Measurements from ENCODE around the gene AXIN1.
"Not testable (repeated sequence)": the region's sequence is repeated elsewhere in the genome, so short reads cannot be mapped to it uniquely, and the experiment has no call there.

The AXIN1 gene

DNA sequence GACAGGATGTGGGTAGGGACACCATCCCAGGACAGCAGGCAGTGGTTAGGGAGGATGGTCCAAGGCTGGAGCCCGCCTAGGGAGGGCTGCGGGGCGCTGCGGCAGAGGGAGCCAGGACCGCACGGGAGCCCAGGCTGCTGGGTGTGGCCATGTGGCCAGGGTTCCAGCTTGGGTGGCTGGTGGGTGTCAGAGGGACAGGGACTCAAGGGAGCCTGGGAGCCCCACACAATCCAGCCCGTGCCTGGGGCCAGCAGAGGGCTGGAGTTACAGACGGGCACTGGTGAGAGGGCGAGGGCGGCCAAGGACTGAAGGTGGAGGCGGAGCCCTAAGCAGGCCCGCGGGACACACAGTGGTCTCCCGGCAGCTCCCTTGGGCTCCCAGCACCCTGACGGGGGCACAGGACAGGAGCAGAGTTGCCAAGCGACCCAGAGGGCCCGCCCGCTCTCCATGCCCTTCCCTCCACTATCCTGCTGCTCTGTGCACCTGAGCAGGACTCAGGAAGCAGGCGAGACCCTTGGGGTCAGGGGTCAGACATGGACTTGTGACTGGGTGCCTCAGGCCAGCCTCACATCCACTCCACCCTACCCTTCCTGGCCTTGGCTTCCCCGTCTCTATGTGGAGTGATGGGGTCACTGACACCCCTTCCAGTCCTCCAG, 10.7 kb upstream of the AXIN1 start:
- H3K36me3 ChIP-seq (ENCODE audit: control insufficient read depth, insufficient read depth, low read length) = peaks cover 11% of the 10 kb centered on the region

GRCh38 chr16:362702-362999, 10.1 kb upstream of the AXIN1 start:
- not testable (repeated sequence) for H3K27ac ChIP-seq (ENCODE audit: low read depth, low read length); H3K9ac ChIP-seq (ENCODE audit: low read length); H3K36me3 ChIP-seq (ENCODE audit: control insufficient read depth, insufficient read depth, low read length); H3K4me1 ChIP-seq (ENCODE audit: control insufficient read depth, insufficient read depth, low read length); H3K27me3 ChIP-seq (ENCODE audit: control insufficient read depth, insufficient read depth, low read length); H3K4me3 ChIP-seq (ENCODE audit: low read length)

More for the DNA sequence above, 10.7 kb upstream of the AXIN1 start:
- Histone ChIP-seq H3K4me1 (ENCODE audit: control insufficient read depth, insufficient read depth, low read length) (no peaks in the 10 kb centered on the region), H3K9ac (ENCODE audit: low read length) (no peak overlapping the region), H3K27me3 (ENCODE audit: control insufficient read depth, insufficient read depth, low read length) (peaks cover 4% of the 10 kb centered on the region), H3K4me3 (ENCODE audit: low read length) (no peak overlapping the region), H3K27ac (ENCODE audit: low read depth, low read length) (no peak overlapping the region)

DNA sequence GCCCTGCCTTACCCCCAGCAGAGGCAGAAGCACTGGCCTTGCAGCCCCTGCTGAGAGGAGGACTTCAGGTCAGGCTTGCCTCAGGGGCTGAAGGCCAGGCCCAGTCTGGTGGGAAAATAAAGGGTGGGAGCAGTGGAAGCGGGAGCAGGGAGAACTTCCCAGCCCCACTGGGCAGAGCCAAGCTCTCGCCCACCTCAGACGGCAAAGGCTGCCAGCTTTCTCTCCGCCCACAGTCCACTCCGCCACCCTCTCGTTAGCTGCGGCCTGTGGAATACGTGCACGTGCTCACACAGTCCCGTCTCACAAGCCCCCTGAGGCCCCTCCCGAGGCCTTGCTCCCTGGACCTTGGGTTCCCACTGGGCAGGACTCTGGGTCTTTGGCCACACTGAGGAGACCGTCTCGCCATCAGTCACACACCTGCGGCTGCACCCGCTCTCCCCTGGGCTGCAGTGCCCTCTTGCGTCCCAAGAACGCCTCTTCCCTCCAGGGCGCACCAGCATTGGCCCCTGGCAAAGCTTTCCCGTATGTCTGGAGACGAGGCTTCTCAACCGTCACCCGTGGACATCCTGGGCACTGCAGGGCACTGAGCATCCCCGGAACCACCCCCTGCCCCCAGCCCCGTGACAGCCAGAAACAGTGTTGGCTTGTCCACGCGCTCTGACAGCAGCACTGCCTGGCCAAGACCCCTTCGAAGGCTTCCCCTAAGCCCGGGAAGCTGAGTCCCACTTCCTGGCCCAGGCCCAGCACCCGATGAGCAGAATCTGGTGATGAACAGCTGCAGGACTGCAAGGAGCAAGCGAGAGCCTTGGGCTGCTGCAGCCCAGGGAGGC, 9.6 kb upstream of the AXIN1 start:
- H3K9ac ChIP-seq (ENCODE audit: low read length) = no peak overlapping the region
- H3K27ac ChIP-seq (ENCODE audit: low read depth, low read length) = no peak overlapping the region
- H3K27me3 ChIP-seq (ENCODE audit: control insufficient read depth, insufficient read depth, low read length) = peaks cover 4% of the 10 kb centered on the region
- H3K36me3 ChIP-seq (ENCODE audit: control insufficient read depth, insufficient read depth, low read length) = peaks cover 3% of the 10 kb centered on the region
- H3K4me1 ChIP-seq (ENCODE audit: control insufficient read depth, insufficient read depth, low read length) = no peaks in the 10 kb centered on the region
- no peak overlapping the region for H3K4me3 ChIP-seq (ENCODE audit: low read length)

GRCh38 chr16:361341-361871, 8.9 kb upstream of the AXIN1 start:
- H3K36me3 ChIP-seq (ENCODE audit: control insufficient read depth, insufficient read depth, low read length) = no peaks in the 10 kb centered on the region
- no peak overlapping the region for H3K4me3 ChIP-seq (ENCODE audit: low read length)
- no peak overlapping the region for H3K9ac ChIP-seq (ENCODE audit: low read length)
- H3K4me1 ChIP-seq (ENCODE audit: control insufficient read depth, insufficient read depth, low read length) = no peaks in the 10 kb centered on the region
- H3K27me3 ChIP-seq (ENCODE audit: control insufficient read depth, insufficient read depth, low read length) = peaks cover 4% of the 10 kb centered on the region
- no peak overlapping the region for H3K27ac ChIP-seq (ENCODE audit: low read depth, low read length)

DNA sequence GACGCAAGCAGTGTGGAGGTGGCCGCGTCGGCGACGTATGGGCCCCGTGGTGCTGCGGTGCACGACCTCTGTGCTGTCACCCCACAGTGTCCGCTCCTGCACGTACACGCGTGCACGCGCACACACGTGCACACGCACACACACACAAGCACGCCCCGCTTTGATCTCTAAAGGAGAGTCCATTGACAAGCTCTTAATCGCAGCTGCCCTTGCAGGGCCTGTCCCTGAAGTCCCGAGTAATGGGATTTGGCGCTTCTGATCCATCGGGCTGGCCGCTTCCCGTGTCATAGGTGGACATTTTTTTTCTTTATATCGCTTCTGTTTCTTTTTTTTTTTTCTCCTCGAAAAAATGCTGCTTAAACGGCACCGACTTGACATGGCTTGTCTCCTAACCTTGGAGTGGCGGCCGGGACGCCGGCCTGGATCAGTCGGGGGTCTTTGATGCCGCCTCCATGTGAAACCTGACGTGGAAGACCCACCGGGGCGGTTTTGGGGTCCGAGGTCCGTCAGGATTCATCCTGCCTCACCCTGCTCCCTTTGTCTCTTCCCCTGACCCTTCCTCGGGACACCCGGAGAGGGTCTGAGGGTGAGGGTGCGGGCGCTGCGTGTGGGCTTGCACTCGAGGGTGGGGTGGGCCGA, 8.3 kb upstream of the AXIN1 start:
- Histone ChIP-seq H3K36me3 (ENCODE audit: control insufficient read depth, insufficient read depth, low read length) (no peaks in the 10 kb centered on the region), H3K27me3 (ENCODE audit: control insufficient read depth, insufficient read depth, low read length) (peaks cover 4% of the 10 kb centered on the region), H3K9ac (ENCODE audit: low read length) (no peak overlapping the region), H3K27ac (ENCODE audit: low read depth, low read length) (no peak overlapping the region), H3K4me3 (ENCODE audit: low read length) (no peak overlapping the region), H3K4me1 (ENCODE audit: control insufficient read depth, insufficient read depth, low read length) (no peaks in the 10 kb centered on the region)

- Histone ChIP-seq H3K9ac (ENCODE audit: low read length) (no peak overlapping the region), H3K4me3 (ENCODE audit: low read length) (no peak overlapping the region), H3K27ac (ENCODE audit: low read depth, low read length) (no peak overlapping the region), H3K36me3 (ENCODE audit: control insufficient read depth, insufficient read depth, low read length) (no peaks in the 10 kb centered on the region), H3K27me3 (ENCODE audit: control insufficient read depth, insufficient read depth, low read length) (peaks cover 4% of the 10 kb centered on the region), H3K4me1 (ENCODE audit: control insufficient read depth, insufficient read depth, low read length) (no peaks in the 10 kb centered on the region)
Measured at GRCh38 chr16:359871-360697, 7.6 kb upstream of the AXIN1 start.

- no peak overlapping the region for H3K4me3 ChIP-seq (ENCODE audit: low read length)
- no peak overlapping the region for H3K27ac ChIP-seq (ENCODE audit: low read depth, low read length)
- H3K36me3 ChIP-seq (ENCODE audit: control insufficient read depth, insufficient read depth, low read length) = no peaks in the 10 kb centered on the region
- no peak overlapping the region for H3K9ac ChIP-seq (ENCODE audit: low read length)
- H3K27me3 ChIP-seq (ENCODE audit: control insufficient read depth, insufficient read depth, low read length) = peaks cover 4% of the 10 kb centered on the region
- H3K4me1 ChIP-seq (ENCODE audit: control insufficient read depth, insufficient read depth, low read length) = no peaks in the 10 kb centered on the region
Measured at GRCh38 chr16:359067-359763, 6.7 kb upstream of the AXIN1 start.

GRCh38 chr16:356741-357140, 4.2 kb upstream of the AXIN1 start:
- Histone ChIP-seq H3K4me3 (ENCODE audit: low read length) (no peak overlapping the region), H3K4me1 (ENCODE audit: control insufficient read depth, insufficient read depth, low read length) (no peaks in the 10 kb centered on the region), H3K9ac (ENCODE audit: low read length) (no peak overlapping the region), H3K36me3 (ENCODE audit: control insufficient read depth, insufficient read depth, low read length) (no peaks in the 10 kb centered on the region), H3K27me3 (ENCODE audit: control insufficient read depth, insufficient read depth, low read length) (no peaks in the 10 kb centered on the region), H3K27ac (ENCODE audit: low read depth, low read length) (no peak overlapping the region)

- H3K36me3 ChIP-seq (ENCODE audit: control insufficient read depth, insufficient read depth, low read length) = no peaks in the 10 kb centered on the region
- H3K27me3 ChIP-seq (ENCODE audit: control insufficient read depth, insufficient read depth, low read length) = no peaks in the 10 kb centered on the region
- H3K9ac ChIP-seq (ENCODE audit: low read length) = no peak overlapping the region
- no peaks in the 10 kb centered on the region for H3K4me1 ChIP-seq (ENCODE audit: control insufficient read depth, insufficient read depth, low read length)
- no peak overlapping the region for H3K4me3 ChIP-seq (ENCODE audit: low read length)
- H3K27ac ChIP-seq (ENCODE audit: low read depth, low read length) = no peak overlapping the region
Measured at GRCh38 chr16:354971-355461, 2.5 kb upstream of the AXIN1 start.

DNA sequence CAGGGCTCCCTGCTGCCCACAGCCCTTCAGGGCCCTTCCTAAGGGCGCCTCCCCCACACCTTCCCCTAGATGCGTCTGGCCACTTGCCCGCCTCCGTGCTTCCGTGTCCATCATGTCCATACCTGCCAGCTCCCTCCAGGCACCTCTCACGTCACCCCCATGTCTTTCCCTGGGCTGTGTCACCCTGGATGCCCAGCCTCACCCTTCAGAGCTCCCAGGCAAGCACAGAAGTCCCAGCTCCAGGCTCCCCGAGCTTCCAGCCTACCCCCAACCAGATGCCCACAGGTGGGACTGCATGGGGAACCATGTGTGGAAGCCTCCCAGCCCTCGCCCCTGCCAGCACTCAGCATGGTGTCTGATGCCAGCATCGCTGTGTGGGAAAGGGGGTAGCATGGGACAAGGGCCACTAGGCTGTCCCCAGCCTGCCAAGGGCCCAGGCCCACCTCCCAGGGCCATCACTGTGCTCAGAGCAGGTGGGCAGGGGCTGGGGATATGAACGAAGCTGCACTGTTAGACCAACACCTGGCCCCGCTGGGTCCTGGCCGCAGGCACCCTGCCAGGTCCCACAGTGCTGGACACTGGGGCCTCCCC, 1.9 kb upstream of the AXIN1 start:
- Histone ChIP-seq H3K9ac (ENCODE audit: low read length) (no peak overlapping the region), H3K27me3 (ENCODE audit: control insufficient read depth, insufficient read depth, low read length) (no peaks in the 10 kb centered on the region), H3K4me1 (ENCODE audit: control insufficient read depth, insufficient read depth, low read length) (no peaks in the 10 kb centered on the region), H3K27ac (ENCODE audit: low read depth, low read length) (no peak overlapping the region), H3K36me3 (ENCODE audit: control insufficient read depth, insufficient read depth, low read length) (no peaks in the 10 kb centered on the region), H3K4me3 (ENCODE audit: low read length) (no peak overlapping the region)
